GM18505 (cell line): Measurements from ENCODE around the gene SNX5.

Experiments
- ATAC-seq: cut with Tn5 transposase; IDR thresholded peaks from one replicate; pipeline ENCODE4 v1.9.1; 2021; ENCODE audit not compliant: unreplicated experiment
- POLR2A ChIP-seq: IDR thresholded peaks from 4 replicates; pipeline ENCODE4 v1.6.1; 2011; ENCODE audit warnings: borderline replicate concordance; ENCODE audit not compliant: insufficient read depth, insufficient read length; ENCODE audit errors: extremely low read depth

The SNX5 gene

DNA sequence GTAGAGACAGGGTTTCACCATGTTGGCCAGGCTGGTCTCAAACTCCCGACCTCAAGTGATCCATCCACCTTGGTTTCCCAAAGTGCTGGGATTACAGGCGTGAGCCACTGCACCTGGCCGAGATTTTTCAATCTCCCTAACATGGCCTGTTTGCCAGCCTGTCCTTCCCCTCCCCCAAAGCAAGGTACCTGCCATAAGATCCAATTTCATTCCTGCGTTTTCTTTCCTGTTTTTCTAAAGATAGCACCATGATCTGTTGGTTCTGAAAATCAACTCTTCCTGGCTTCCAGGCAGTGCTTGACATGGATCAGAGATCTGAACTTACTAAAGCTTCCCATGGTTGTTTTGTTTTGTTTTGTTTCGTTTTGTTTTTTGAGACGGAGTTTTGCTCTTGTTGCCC is 7.7 kb upstream of the SNX5 start:
- ATAC-seq, result no peak
- no peak for TF ChIP-seq POLR2A

GRCh38 chr20:17972121-17972520 is 3.5 kb upstream of the SNX5 start:
- no peak for TF ChIP-seq POLR2A
- no peak for ATAC-seq

GRCh38 chr20:17971300-17972013 is 2.9 kb upstream of the SNX5 start:
- no peak for TF ChIP-seq POLR2A
- no peak for ATAC-seq

- peak; percentile 87 for TF ChIP-seq POLR2A
- no peak for ATAC-seq
Observed at GRCh38 chr20:17969884-17970409, 1.4 kb upstream of the SNX5 start.

DNA sequence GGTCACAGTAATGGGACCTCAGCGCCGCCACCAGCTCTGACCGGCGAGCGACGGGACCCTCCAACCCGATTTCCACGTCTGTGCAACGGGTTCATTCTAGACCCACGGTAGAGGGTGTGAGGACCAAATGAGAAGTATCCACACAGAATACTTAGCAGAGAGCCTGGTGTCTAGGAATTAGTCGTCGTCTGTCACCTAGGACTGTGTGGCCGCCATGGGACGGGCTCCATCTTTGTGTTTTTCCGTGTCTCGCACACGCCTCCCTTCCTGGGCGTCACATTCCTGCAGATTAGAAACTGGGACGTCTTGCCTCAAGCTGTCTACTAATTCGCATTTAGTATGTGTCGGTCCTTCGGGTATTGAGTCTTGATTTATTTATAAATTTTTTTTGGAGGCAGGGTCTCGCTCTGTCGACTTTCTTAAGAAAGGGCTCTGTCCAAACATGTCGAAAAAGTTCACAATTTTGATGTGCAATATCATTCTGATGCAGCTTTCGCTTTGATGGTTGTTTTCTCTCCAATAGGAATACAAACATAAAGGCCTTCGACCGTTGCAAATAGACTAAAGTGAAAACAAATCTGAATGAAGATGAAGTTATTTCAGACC is 787 bp upstream of the SNX5 start:
- peak; percentile 5 for ATAC-seq
- TF ChIP-seq POLR2A, result peak; percentile 29

- ATAC-seq, result peak; percentile 3
- no peak for TF ChIP-seq POLR2A
Observed at GRCh38 chr20:17967521-17968365, 851 bp downstream of the SNX5 start.

GRCh38 chr20:17966432-17967310 is 1.9 kb downstream of the SNX5 start:
- no peak for ATAC-seq
- no peak for TF ChIP-seq POLR2A

DNA sequence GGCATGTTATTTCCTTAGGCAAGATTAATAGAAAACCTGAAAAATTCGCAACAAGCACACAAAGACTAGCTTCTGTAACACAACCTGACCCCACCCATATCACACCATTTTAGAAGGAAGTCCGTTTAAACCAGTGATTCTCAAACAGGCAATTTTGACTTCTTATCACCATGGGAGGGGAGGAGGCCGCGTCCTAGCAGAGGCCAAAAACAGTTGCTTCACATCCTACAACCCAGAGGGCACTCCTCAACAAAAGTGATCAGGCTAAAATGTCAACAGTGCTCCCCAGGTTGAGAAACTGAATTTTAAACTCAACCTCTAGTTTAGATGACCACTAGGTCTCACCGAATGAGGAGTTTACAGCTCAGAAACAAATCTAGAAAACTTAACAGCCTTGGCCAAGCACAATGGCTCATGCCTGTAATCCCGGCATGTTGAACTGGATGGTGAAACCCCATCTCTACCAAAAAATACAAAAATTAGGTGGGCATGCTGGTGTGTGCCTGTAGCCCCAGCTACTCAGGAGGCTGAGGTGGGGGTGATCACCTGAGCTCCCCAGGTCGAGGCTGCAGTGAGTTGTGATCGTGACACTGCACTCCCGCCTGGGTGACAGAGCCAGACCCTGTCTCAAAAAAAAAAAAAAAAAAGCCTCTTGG is 3.4 kb downstream of the SNX5 start:
- ATAC-seq, result no peak
- peak; percentile 30 for TF ChIP-seq POLR2A

DNA sequence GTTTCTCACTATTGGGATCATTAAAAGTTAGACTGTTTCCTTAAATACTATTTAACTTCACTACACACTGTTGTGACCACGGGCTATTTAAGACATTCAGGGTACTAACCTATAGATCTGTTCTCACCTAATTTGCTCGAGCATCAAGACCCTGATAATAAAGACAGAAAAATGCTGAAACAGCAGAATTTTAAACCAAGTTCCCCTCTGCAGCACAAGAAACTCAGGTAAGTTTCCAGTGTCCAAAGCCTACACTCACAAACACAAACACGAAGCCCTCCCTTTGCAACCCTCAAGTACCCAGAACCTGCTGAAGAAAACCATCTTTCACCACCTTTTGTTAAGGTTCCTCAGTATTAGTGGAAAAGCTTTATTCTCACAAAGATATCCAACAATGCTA is 4.0 kb downstream of the SNX5 start:
- TF ChIP-seq POLR2A, result no peak
- no peak for ATAC-seq

GRCh38 chr20:17964073-17964472 is 4.5 kb downstream of the SNX5 start:
- TF ChIP-seq POLR2A, result no peak
- no peak for ATAC-seq

DNA sequence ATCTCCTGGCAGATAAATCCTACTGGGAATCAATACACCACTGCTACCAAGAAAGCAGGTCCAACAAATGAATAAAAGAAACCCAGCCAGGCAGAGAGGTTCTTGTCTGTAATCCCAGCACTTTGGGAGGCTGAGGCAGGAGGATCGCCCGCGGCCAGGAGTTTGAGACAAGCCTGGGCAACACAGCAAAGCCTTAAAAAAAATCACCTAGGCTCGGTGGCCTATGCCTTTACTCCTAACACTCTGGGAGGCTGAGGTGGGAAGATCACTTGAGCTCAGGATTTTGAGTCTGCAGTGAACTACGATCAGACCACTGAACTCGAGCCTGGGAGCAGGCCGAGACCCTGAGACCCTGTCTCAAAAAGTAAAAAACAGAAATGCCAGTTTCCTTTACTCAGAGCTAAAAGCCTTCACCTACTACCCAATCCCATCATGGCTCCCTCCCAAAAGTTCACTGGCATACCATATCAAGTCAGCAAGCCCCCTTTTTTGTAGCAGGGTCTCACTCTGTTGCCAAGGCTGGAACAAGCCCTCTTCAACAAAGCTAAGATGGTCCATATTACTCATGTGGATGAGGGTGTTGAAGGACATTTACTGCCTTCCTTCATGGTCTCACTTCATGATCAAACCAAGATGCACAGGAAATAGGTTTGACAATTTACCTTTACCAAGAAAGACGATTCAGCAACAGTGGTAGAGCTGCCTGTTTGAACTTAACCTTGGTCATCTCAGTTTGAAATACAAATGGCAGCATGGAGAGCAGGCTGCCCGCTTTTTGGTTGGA is 5.3 kb downstream of the SNX5 start:
- TF ChIP-seq POLR2A, result no peak
- ATAC-seq, result no peak

DNA sequence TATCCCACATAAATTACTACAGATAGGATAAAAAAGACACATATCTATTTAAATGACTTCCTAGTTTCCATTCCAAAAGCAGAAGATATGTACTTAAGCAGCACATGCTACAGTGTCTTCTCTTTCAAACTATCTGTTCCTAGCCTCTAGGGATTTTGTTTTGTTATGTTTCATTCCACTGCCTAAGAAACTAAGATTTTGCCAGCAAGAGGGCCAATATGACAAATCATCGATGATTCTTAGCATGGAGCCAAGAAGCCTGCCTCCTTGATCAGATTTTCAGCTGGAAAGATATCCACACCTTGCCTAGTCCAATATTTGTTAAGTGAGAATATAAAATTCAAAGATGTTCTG is 7.0 kb downstream of the SNX5 start:
- no peak for ATAC-seq

More for the DNA sequence above, 7.0 kb downstream of the SNX5 start:
- TF ChIP-seq POLR2A, result no peak
